ENCODE measurements around the gene POLR2M.

The POLR2M gene

DNA sequence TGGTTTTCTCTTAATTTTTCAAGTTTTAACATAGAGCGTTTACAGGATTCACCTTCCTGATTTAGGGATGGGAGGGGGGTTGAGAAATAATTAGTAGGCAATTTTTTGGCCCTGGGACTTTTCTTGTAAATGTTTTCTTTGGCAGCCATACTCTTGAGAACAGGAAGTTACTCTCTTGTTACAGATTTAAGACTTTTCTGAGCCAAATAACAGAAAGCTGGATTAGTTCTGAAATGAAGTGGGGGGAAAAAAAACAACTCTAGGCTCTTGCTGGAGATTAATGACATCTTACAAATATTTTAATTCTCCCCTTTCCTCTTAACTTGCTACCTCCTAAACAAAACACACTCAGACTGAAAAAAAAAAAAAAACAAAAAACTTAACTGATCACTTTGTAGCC is 13.8 kb upstream of the POLR2M start:
- FAIRE-seq: peak; percentile 90

DNA sequence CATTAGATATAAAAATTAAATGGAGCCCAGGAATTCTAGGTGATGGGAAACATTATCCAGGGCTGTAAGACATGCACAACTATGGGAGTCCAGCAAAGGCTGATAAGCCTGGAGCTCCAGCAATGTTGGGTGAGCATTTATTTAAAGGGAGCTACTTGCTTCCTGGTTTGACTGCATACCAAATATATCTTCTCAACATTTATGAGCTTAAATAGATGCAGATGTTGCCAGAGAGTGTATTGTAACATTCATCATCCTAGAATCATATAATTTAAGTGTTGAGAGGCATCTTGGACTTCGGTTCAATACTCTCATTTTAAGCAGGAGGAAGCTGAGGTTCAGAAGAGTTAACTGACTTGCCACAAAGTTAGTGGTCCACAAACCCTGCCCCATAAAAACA is 12.2 kb upstream of the POLR2M start:
- peak; percentile 45 for FAIRE-seq

DNA sequence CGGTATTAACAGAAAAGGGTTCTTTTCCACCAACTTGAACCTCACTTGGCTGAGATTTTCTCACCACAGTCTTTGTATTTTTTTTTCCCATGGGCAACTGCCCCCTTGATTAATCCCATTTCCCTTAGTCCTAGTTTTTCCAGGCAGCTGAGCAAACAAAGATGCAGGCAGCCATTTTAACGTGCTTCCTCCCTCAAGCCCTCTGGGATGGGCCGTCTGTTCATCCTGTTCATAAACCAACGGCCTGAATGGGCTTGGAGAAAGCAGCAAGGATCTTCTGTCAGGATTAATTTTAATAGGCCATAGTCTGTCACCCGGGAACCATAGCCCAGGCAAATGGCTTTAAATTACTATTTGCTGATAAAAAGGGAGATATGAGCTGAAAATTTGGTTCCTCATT is 10.4 kb upstream of the POLR2M start:
- FAIRE-seq: no peak

DNA sequence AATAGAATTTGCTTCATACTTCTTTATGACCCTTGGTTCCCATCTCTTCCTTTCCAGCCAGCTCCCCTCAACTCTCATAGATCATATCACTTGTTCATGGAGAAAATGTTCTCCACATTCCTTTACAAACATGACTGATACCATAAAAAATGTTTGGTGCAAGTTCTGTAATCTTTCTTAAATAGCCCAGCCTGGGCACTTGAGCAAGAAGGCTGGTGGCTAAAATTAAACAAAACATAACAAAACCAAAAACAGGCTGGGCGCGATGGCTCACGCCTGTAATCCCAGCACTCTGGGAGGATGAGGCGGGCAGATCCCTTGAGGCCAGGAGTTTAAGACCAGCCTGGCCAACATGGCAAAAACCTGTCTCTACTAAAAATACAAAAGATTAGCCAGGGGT is 8.9 kb upstream of the POLR2M start:
- FAIRE-seq: no peak

DNA sequence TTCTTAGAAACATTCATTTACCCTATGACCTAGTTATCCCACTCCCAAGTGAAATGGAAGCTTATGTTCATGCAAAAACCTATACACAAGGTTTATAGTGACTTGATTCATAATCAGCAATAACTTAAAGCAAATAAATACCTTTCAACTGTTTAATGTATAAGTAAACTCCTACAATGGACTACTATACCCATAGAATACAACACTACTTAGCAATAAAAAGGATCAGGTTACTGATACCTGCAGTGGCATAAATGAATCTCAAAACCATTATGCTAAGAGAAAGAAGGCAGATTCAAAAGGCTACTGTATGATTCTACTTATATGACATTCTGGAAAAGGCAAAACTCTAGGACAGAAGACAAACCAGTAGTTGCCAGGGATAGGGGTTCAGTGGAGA is 8.3 kb upstream of the POLR2M start:
- no peak for FAIRE-seq

DNA sequence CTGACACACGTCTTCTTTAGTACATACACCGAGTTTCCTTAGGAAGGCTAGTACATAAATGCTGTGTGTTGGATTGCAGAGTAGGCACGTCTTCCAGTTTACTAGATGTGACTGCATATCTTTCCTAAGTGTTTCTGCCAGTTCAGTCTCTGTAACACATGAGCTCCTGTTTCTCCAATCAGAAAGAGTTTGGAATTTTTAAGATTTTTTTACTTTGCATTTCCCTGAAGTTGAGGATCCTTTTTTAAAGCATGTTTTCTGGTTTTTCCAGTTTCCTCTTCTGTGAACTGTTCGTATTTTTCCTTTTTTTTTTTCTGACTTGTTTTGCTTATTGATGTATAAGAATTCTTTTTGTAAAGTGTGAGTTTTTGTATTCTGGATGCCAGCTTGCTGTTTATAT is 7.5 kb upstream of the POLR2M start:
- FAIRE-seq: no peak

DNA sequence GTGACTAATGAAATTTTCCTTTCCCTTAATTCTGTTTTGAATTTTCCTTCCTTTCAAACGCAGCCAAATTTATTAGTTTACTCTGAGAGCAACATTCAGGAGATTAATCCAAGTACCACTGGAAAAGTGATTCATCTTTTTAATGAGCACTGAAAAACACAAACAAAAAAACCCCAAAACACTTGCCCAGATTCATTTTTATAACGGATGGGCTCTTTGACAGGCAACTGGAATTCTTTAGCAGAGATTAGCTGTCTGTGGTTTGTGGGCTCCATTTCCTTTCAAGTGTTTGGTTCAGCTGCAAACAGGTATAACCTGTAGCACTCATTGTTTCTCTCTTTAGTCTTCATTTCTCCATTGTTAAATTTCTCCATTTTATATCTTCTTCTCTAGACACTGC is 3.1 kb upstream of the POLR2M start:
- peak; percentile 41 for FAIRE-seq

DNA sequence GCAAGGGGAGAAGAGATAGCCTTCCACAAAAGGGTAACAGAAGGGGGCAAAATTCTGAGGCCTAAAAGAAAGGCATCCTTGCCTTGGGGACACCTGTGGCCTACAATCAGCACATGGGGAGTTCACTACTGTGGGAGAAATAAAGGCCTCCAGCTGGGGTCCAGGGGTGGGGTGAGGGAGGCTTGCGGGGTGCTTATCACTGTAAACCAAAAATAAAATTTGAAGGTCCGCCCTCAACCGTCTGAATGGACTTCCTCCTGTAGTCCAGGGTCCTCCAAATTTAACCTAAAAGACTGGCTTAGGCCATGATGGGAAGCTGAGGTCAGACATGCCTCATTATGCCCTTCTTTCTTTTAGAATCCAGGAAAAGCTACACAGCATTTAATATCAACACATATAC is 2.1 kb upstream of the POLR2M start:
- no peak for FAIRE-seq

DNA sequence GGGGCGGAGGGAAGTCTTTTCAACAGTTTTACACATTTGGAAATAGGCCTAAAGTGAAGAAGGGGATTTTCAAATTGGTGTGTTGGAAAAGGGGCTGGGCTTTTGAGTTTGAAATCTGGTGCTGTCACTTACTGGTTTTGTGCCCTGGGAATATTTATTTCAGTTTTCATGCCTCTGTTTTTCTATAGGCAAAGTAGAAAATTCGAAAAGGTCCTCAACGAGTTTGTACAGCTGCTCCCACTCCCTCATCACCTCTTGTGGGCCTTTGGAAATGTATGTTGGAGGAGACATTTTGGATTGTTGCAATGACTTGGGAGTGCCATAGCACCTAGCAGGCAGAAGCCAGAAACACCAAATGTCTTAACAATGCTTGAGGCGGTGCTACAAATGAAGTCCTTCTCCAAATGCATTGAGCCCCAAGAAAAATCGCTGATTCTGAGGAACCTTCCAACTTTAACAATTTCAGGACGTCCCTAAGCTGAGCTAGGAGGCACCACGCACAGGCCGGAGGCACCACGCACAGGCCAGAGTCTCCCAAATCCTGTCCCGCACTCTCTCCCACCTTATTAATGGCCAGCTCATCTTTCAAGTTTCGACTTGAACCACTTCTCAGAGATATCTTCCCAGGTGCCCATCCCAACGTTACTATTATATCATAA is 639 bp upstream of the POLR2M start:
- no peak for FAIRE-seq

DNA sequence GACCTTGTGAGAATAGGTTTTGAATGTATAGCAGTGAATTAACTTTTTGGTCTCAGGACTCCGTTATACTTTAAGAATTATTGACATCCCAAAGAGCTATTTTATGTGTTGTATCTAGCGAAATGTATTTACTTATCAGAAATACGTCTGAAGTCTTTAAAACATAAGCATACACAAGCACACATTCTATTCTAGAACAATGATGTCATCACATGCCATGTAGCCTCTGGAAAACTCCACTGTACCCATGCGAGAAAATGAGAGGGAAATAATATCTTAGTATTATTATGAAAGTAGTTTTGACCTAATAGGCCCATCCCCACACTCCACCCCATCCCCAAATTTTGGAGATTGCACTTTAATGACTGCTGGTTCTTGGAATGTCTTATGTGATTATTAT is 1.5 kb downstream of the POLR2M start:
- no peak for FAIRE-seq

DNA sequence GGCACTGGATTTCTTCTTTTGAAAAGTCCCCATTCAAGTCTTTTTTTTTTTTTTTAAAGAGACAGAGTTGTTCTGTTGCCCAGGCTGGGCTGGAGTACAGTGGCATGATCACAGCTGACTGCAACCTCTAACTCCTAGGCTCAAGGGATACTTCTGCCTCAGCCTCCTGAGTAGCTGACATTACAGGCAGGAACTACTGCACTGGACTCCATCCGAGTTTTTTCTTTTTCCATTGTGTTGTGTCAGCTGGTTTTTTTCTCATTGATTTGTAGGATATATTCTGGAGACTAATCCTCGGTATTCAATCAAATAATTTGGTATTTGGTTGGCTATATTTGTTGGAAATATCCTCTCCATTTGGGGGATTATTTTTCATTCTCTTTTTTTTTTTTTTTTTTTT is 11.8 kb downstream of the POLR2M start:
- no peak for FAIRE-seq

DNA sequence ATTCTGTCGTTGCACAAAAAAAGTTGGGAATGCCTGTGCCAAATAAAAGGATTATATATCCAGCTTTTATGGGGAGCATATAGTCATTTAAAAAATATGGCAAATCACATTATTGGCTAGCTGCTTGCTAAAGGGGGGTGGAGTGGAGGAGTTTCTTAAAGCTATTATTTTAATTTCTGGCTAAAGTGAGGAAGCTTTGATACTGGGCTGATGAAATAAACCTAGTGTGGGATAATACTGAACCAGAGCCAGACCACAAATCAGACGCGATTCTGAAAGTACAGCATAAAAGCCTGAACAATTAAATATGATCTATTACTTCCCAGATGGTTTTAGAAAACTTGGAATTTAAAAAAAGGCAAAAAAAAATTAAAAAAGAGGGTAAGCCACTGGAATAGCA is 14.4 kb downstream of the POLR2M start:
- peak; percentile 96 for FAIRE-seq

DNA sequence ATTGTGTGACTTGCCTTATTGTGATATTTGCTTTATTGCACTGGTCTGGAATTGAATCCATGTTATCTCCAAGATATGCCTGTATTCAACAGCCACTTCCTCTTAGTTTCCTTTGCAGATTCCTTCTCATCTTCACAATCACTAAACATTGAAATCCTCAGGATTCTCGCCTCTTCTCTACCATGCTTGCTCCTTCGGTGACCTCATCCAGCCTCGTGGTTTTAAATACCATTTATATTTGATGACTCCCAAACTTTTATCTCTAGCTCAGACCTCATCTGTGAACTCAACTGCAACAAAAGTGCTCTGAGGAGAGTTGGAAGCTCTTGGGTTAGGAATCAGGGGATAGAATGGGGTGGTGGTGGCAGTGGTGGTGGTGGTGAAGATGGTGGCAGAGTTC is 19.9 kb downstream of the POLR2M start:
- no peak for FAIRE-seq

DNA sequence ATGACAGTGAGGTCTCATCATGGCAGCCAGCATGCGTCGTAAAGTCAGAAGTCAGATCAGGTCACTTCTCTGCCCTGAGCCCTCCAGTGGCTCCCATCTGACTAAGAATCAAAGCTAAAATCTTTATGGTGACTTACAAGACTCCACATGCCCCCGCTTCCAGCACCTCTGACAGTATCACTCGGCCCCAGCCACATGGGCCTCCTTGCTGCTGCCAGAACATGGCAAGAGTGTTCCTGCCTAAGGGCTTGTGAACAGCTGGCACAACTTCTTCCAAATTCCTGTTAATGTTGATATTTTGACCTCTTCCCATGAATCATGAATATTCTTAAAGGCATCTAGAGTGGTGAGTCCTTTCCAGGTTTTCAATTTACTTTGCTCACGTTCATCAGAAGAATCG is 20.5 kb downstream of the POLR2M start:
- FAIRE-seq: no peak

DNA sequence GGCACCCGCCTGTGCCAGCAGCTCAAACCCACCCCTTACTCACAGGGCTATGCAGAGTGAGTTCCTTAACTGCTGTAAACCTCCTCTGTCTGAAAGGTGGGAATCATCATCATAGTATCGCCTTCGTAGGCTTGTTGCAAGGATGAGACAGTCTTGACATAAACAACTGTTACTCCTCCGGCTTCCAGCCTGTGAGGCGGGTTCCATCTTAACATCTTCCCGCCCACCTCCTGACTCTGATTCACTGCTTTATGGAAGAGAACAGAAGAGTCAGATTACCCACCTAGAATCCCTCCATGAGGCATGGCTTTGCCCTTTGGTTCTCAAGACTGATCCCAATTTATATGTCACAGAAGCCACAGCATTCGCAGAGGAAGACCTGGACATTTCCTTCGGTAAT is 21.9 kb downstream of the POLR2M start:
- FAIRE-seq: no peak

DNA sequence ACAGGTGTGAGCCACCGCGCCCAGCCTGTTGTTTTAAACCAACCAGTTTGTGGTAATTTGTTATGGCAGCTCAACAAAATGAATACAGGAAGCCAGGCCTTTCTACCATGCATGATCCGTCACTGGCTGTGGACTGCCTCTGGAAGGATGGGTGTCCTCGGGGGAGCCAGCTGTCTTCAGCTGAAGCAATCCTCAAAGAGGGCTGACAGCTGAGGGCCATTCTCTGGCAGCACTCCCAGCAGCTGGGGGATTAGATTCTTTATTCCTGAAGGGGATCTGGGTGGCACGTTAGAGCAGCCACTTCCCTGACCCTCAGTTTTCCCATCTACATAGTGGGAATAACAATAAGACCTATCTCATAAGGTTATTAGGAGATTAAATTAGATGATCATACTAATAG is 24.4 kb downstream of the POLR2M start:
- no peak for FAIRE-seq

DNA sequence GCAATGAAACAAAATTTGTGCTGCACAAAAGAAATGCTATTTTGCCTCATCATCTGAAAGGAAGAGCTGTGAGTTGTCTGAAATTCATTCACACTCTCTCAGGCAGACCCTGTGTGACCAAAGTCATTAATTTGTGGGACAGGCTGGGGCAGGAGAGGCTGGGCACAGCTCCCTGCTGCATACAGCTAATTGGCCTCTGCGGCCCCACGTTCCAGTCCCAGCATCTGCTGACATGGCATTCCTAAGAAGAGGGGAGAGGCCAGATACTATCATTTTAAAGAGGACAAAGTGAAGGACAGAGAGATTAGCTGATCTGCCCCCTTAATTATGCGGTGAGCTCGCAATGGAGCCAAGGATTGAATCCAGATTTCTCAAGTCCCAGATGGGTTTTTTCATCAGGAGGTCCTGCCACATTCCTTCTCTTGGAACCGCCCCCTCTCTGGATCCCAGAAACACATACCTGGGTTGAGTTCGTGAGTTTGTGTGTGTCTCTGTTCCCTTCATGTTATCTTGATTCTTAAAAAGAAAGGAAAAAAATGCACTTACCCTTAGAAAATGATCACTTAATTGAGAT is 25.1 kb downstream of the POLR2M start:
- no peak for FAIRE-seq

DNA sequence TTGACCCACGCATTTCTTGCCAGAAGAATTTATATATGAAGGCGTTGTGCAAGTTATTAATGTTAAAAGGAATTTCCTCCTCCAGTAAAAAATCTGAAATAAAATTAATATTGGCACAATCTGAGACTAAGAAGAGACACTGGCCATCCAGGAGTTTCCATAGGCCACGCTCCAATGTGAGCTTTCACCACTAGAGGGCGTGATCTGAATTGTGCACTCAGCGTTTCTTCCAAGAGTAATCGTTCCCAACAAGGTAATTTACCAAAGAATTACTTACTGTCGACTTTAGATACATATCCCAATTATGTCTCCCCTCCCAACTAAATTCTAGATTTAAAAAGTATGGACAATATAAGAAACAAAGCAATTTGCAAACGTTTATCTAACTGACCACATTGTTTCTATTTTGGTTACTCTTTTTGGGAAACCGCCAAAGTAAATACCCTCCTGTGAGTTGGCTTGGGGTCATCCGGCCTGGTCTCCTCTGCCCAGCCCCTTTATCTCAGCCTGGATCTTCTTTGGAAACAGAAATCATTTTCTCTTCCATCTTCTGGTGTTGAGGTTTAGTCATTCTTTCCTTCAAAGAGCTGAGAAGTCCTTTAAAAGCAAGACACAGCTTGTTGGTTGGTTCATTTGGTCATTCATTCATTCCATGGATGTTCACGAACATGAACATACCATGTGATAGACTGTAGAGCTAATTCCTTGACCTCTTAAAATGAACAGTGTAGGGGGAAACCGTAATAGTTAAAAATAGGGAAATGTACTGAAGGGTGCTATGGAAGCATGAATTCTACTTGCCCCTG is 26.2 kb downstream of the POLR2M start:
- FAIRE-seq: no peak

DNA sequence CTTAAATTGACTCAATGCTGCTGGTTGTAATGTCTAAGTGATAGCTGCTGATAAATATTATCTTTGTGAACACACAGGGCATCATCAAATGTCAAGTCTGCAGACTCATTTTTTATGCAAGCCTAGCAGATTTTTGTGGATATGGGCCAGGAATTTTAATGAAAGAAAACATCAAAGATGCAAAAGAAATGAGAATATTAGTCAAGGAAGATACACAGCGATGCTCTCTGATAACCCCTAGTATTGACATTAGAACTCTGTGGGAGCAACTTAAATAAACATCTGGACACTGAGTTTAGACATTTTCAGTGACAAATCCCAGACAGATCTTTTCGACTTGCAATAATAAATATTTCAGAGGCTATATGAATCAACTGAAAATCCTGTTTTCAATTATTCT is 28.3 kb downstream of the POLR2M start:
- no peak for FAIRE-seq

DNA sequence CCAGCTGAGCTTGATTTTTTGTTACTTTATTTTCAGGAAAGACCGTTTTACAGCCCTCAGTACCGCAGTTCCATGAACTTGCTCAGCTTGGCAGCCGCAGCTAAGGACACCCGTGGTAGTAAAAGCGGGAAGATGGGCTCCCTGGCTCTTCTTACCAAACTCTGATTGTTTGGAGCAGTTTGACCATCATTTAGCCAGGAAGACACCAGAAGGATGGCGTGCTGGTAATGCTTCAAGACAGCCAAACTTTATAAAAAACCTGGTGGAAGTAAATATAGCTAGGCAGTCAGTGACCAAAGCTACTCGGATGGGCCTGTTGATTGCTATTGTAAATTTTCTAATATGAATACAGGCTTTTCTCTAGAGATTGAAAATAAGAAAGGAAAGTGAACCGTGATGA is 28.9 kb downstream of the POLR2M start:
- FAIRE-seq: no peak

DNA sequence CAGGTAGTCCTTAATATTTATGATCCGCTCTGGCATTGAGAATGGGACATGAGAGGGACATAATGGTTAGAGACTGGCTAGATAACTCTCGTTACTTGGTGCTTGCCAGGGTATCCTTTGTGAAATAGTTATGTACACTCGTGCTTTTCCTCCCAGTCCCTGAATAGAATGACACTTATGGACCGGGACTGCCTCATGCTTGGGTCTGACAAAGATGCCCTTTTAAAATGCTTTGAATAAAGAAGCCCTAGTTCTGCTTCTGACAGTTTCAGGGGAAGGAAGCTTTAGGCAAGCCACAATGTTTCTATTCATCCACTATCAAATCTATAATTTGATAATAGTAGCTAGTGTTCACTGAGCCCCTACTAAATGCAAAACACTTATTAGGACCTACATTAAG is 29.4 kb downstream of the POLR2M start:
- no peak for FAIRE-seq

DNA sequence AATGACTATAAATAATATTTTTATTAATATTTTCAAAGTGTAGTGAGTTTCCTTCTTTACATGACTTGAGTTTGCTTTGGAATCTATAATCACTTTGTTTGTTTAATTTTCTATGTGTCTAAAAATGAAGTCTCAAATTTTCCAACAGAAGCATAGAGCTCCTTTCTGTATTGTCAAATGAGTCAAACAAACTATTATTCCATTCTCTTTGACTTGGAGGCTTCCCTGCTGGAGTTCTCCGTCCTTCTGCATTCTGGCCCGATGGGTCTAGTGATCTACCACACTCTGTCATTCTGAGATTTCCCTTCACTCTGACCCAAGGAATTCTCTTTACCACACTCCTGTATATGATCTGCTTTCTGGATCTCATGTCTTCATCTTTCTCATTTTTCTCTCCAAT is 30.1 kb downstream of the POLR2M start:
- FAIRE-seq: no peak

DNA sequence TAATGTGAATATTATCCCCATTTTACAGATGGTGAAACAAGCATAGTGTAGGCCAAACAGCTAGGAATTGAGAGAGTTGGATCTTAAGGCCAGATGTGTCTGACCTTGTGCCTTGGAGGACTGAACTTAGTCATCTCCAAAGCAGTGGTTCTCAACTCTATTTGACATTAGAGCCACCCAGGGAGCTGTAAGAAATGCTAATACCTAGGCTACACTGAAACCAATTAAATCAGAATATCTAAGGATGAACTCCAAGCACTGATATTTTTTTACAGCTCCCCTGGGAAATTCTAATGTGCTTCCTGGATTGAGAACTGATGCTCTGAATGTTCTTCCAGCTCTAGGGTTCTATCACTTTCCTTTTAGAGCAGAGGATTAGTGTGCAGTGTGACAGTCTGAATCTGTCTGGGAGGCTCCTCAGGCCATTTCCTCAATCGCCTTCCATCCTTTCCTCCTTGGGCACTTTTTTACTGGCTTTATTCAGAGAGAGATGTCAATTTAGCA is 32.3 kb downstream of the POLR2M start:
- no peak for FAIRE-seq

DNA sequence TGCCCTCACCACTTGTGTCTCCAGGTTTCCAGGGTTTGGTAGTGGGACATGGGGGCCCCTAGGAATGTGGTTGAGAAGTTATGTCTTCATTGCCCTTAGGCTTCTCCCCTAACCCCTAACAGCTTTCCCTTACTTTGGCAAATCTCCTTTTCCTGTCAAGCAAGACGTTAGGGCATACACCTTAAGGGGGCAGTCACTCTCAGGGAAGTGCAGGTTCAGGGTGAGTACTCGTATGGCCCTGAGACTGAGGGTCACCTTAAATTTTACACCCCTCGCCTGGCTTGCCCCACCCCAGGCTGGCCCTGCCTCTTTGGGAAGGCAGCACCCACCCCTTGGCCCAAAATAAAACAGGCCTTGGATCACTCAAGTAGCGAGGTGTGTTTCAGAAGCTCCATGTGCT is 33.5 kb downstream of the POLR2M start:
- no peak for FAIRE-seq

All from endometrium (tissue), 2 donors.